ENCODE results near the gene RPS5. TPM values are rescaled to one million over a fixed set of nuclear protein-coding genes. Genes with fewer than 3 reads are reported as not detected.

RPS5 gene
- total and polyA plus RNA-seq, 9 of the 15 experiments (the other 6 are each of a cell fraction or from before 2014, with no cell fraction given), result 1,228 to 3,570 (median 2,484) TPM

- ATAC-seq (peak; percentile 93), DNase-seq (ENCODE audit: extremely low read depth in 1 of 4, low spot score in 3 of 4) (peak; percentile 89 to 100 (median 94)), FAIRE-seq (peak; percentile 99)
- intact Hi-C loops (cut with micrococcal nuclease) (loop anchor here (1.0 to 2.0 kb wide), 2 partner anchors 18 to 54 kb away; partner anchors contain the start of gene ZNF497), in situ Hi-C loops (cut with MboI) (no loop called here)
- ChIA-PET POLR2A (interaction anchor here (0.6 to 1.8 kb wide), 3 partner anchors 18 to 138 kb away, joined by 3 to 13 read pairs (median 4); partner anchors contain the start of gene ZNF497), CTCF (ENCODE audit: low intra/inter-chr PET ratio) (no interaction called here)
- Histone ChIP-seq H3K36me3 (ENCODE audit: control insufficient read depth, insufficient read depth, low read length) (no peaks in the 10 kb centered on the region), H3K4me2 (ENCODE audit: insufficient read depth, low read length) (peak within 1 kb of the TSS; percentile 99), H4K20me1 (replicated peaks; ENCODE audit: control insufficient read depth, insufficient read depth, low read length) (no peaks in the 10 kb centered on the region), H3K4me1 (replicated peaks in 1 of 2; ENCODE audit: control insufficient read depth in 2 of 2, insufficient read depth in 2 of 2, low read length in 2 of 2) (peaks cover 19 to 47% of the 10 kb centered on the region in 2 experiments), H3K9ac (ENCODE audit: insufficient read depth in 1 of 2, low read depth in 2 of 2, low read length in 2 of 2) (peak within 1 kb of the TSS; percentile 77 to 93), H3K9me1 (ENCODE audit: control insufficient read depth, insufficient read depth, low read length) (no peaks in the 10 kb centered on the region), H2AFZ (ENCODE audit: low read depth, low read length) (peak within 1 kb of the TSS; percentile 88), H3K9me3 (replicated peaks; ENCODE audit: control insufficient read depth, insufficient read depth, low read depth, low read length) (no peaks in the 10 kb centered on the region), H3K27me3 (ENCODE audit: control insufficient read depth in 2 of 2, insufficient read depth in 2 of 2, low read length in 2 of 2) (no peaks in the 10 kb centered on the region), H3K27ac (ENCODE audit: extremely low read depth, low read depth, low read length) (peak within 1 kb of the TSS; percentile 88), H3K4me3 (peak within 1 kb of the TSS; percentile 61), H3K79me2 (ENCODE audit: control insufficient read depth, insufficient read depth, low read length) (peaks cover 22% of the 10 kb centered on the region)
- no TSS peak for BruUV-seq (replicated peaks)
- under 1% methylated on average over 62 of the region's 83 CpGs for WGBS (ENCODE audit: insufficient coverage, low coverage, missing lambda C conversion rate)
- no peak for TF ChIP-seq KLF16 (IDR thresholded peaks at IDR 0.05)
- TF ChIP-seq ETS1 (conservative IDR thresholded peaks at IDR 0.05; ENCODE audit: control insufficient read depth, low read depth, low read length), result peak; percentile 84
- TF ChIP-seq SOX6 (IDR thresholded peaks at IDR 0.05), result peak; percentile 51; the same call in 1 of the 2 replicates
- peak; percentile 78 for TF ChIP-seq ZBTB12 (CRISPR knock-in tag; IDR thresholded peaks at IDR 0.05)
- no peak for TF ChIP-seq ZBTB5 (IDR thresholded peaks at IDR 0.05)
- TF ChIP-seq TCF7L2 (IDR thresholded peaks at IDR 0.05; ENCODE audit: low read depth, low read length), result no peak
- TF ChIP-seq RREB1 (CRISPR knock-in tag; IDR thresholded peaks at IDR 0.05), result no peak
- no peak for TF ChIP-seq ZNF785 (CRISPR knock-in tag; IDR thresholded peaks at IDR 0.05)
- peak; percentile 76; the same call in 1 of the 2 replicates for TF ChIP-seq TFAP4 (CRISPR knock-in tag; IDR thresholded peaks at IDR 0.05; ENCODE audit: borderline replicate concordance)
These were observed 6.2 kb upstream of the RPS5 start, which contains the start of gene ZNF837 for GRCh38 chr19:58380662-58381459. Gene ZNF837 (minus strand): TSS chr19:58381030. CDS start chr19:58369332, 11,698 bp downstream.
